GM19328 (cell line): Measurements from ENCODE around the gene BAIAP2L1.

Experiments
- ATAC-seq: cut with Tn5 transposase; IDR thresholded peaks from one replicate; pipeline ENCODE4 v1.9.1; 2021; ENCODE audit warnings: mild to moderate bottlenecking, moderate library complexity; ENCODE audit not compliant: unreplicated experiment

Gene BAIAP2L1

GRCh38 chr7:98281757-98282606 lies 118.9 kb downstream of the BAIAP2L1 start:
- ATAC-seq, result peak; percentile 36

GRCh38 chr7:98280791-98281756 lies 119.8 kb downstream of the BAIAP2L1 start, which contains the start of gene BRI3:
TSS of gene BRI3 (plus strand) at chr7:98281686. CDS start at chr7:98281796, 110 bp downstream.
- ATAC-seq, result peak; percentile 78

- ATAC-seq, result no peak
Observed at GRCh38 chr7:98280296-98280695, 120.6 kb downstream of the BAIAP2L1 start.

- ATAC-seq, result no peak
Observed at GRCh38 chr7:98278936-98279335, 122.0 kb downstream of the BAIAP2L1 start.

GRCh38 chr7:98278408-98278807 lies 122.5 kb downstream of the BAIAP2L1 start:
- ATAC-seq, result no peak

GRCh38 chr7:98276241-98276761 lies 124.6 kb downstream of the BAIAP2L1 start:
- no peak for ATAC-seq

DNA sequence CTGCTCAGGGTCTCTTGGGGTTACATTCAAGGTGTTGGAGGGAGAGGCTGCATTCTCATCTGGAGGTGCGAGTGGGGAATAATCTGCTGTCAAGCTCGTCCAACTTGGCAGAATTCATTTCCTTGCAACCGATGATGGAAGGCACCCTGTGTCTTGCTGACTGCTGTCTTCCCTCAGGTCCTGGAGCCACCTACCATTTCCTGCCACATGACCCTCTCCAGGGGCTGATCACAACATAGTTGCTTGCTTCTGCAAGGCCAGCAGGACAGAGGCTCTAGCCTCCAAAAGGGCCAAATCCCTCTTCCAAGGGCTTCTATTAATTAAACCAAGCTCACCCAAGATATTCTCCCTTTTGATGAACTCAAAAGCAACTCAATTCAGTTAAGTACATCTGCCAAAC lies 133.6 kb downstream of the BAIAP2L1 start:
- ATAC-seq, result no peak

DNA sequence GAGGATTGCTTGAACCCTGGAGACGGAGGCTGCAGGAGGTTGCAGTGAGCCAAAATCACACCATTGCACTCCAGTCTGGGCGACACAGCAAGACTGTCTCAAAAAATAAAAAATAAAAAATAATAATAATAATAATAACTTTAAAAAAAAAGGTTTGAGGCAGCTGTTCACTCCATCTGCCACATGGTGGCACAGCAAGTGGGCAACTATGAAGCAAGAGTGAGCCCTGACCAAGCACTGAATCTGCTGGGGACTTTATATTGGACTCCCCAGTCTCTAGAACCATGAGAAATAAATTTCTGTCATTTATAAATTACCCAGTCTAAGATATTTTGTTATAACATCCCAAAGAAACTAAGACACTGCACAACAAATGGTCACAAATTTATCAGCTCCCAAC lies 134.1 kb downstream of the BAIAP2L1 start:
- ATAC-seq, result no peak

- ATAC-seq, result no peak
Observed at GRCh38 chr7:98265841-98266271, 135.0 kb downstream of the BAIAP2L1 start.

DNA sequence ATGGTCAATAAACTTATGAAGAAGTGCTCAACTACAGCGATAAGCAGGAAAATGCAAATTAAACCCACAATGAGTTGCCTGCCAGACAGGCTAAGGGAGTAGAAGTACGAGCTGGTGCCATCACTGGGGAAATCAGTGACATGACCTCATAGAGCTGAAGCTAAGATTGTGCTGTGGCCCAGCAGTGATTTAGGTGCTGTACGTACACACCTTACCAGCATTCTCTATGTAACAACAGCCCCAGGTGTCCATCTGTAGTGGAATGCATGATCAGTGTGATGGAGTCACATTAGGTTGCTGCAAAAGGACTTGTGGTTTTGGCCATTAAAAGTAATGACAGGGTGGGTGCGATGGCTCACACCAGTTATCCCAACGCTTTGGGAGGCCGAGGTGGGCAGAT lies 143.2 kb downstream of the BAIAP2L1 start:
- ATAC-seq, result no peak

DNA sequence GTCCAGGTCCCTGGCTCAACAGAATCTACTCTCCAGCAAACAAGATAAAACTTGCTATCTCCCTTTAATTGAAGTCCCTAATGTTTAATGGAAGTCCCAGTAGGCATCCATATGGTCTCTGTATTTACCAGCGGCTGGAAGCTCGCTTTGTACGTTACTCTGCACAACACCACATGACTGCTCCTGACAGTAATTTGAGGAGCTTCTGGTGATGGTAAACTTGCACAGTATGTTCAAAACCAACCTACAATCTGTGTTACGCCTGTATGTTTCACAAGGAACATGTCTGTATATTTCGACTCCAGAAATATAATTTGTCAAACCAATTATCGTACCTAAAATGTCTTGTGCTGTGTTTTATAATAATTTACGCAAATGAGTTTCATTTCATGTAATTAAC lies 144.5 kb downstream of the BAIAP2L1 start:
- ATAC-seq, result no peak

GRCh38 chr7:98254951-98255610 lies 145.8 kb downstream of the BAIAP2L1 start:
- ATAC-seq, result no peak

GRCh38 chr7:98254516-98254915 lies 146.4 kb downstream of the BAIAP2L1 start:
- no peak for ATAC-seq

DNA sequence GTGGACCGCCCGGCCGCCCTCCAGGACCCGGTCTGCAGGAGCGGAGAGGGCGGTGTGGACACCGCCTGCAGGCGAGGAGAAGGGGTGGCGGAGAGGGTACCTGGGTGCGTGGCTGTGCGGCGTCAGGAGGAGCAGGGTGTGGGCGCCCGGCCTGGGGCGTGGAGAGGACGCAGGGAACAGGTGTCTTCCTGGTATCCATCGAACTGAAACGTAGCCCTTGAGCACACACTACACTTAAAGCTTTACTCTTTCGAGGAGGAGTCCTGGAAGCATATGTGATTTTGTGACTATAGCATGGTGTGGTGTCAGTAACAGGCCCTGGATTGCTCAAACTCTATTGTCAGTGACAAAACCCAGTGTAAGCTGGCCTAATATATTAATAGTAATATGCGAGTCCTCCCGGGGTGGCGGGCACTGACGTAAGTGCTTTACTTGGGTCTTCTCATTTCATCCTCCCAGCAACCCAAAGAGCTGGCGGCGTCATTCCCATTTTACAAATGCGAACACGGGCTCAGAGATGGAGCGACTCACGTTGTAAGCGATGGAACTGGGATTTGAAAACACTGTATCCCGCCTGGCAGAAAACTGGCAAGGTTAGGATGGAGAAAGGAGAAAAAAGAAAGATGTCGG lies 148.3 kb downstream of the BAIAP2L1 start:
- peak; percentile 29 for ATAC-seq

GRCh38 chr7:98251601-98252424 lies 149.1 kb downstream of the BAIAP2L1 start, which contains the start of gene TECPR1:
TSS of gene TECPR1 (minus strand) at chr7:98252232. CDS start at chr7:98246146, 6,086 bp downstream.
- ATAC-seq, result peak; percentile 98

GRCh38 chr7:98251231-98251600 lies 149.7 kb downstream of the BAIAP2L1 start:
- ATAC-seq, result peak; percentile 11

DNA sequence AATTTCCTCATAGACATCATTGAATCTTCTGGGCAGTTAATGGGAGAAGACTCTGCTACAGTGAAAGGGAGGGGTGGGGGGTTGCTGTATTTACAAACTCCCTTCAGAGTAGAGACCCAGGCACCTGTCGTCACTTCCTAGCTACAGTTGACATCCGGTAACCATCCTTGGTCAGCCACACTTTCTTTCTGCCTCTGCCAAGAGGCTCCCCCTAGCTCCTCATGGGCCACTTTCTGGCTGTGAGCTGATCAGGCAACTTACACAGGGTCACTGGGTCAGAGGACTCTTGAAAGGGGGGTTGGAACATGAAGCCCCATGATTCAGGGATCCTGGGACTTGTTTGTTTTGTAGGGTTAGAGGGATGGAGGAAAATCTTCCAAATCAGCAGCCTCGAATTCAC lies 150.1 kb downstream of the BAIAP2L1 start:
- no peak for ATAC-seq

DNA sequence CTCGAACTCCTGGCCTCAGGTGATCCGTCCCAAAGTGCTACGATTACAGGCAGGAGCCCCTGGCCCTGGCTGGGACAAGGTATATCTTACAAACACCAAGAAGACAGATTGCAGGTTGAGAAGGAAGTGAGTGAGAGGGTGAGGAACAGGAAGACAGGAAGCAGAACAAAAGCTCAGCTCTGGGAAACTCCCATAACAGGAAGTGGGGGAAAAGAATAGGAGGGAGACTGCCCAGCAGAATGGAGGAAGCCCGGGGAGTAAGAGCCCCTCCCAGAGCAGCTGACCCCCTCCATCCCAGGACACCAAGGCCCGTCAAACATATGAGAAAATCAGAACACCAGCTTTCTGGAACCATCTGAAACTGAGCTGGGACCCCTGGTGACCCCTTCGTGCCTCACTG lies 151.8 kb downstream of the BAIAP2L1 start:
- no peak for ATAC-seq

- ATAC-seq, result no peak
Observed at GRCh38 chr7:98248156-98248555, 152.7 kb downstream of the BAIAP2L1 start.
